ENCODE results near the gene SNAPC2.
"Not testable (repeated sequence)": the region's sequence is repeated elsewhere in the genome, so short reads cannot be mapped to it uniquely, and the experiment has no call there.

The SNAPC2 gene

GRCh38 chr19:7923295-7924191 lies 3.4 kb downstream of the SNAPC2 start:
- DNase-seq: no peak

GRCh38 chr19:7924241-7924640 lies 4.1 kb downstream of the SNAPC2 start:
- no peak for DNase-seq

- DNase-seq: no peak
Observed at GRCh38 chr19:7924651-7925170, 4.6 kb downstream of the SNAPC2 start.

- DNase-seq: no peak
Observed at GRCh38 chr19:7925171-7925851, 5.2 kb downstream of the SNAPC2 start.

GRCh38 chr19:7926021-7926726 lies 6.0 kb downstream of the SNAPC2 start, which contains the start of gene CTXN1:
Gene CTXN1, minus strand, starts transcription at chr19:7926135. Its CDS starts 597 bp downstream, at chr19:7925538.
- DNase-seq: peak in 1 of 2 donors; percentile 36

- no peak for DNase-seq
Observed at GRCh38 chr19:7926727-7927604, 6.8 kb downstream of the SNAPC2 start.

- DNase-seq: no peak
Observed at GRCh38 chr19:7927605-7928333, 7.6 kb downstream of the SNAPC2 start.

- no peak for DNase-seq
Observed at GRCh38 chr19:7928334-7928706, 8.2 kb downstream of the SNAPC2 start.

GRCh38 chr19:7928741-7929701 lies 8.9 kb downstream of the SNAPC2 start:
- no peak for DNase-seq

- not testable (repeated sequence) for DNase-seq
Observed at GRCh38 chr19:7930030-7930429, 9.9 kb downstream of the SNAPC2 start.

GRCh38 chr19:7930765-7931164 lies 10.6 kb downstream of the SNAPC2 start:
- DNase-seq: no peak

GRCh38 chr19:7931221-7932061 lies 11.3 kb downstream of the SNAPC2 start:
- peak in 1 of 2 donors; percentile 35 for DNase-seq

- DNase-seq: no peak
Observed at GRCh38 chr19:7932276-7932929, 12.3 kb downstream of the SNAPC2 start.

- DNase-seq: no peak
Observed at GRCh38 chr19:7932930-7933300, 12.8 kb downstream of the SNAPC2 start.

GRCh38 chr19:7933411-7933810 lies 13.3 kb downstream of the SNAPC2 start:
- DNase-seq: no peak

GRCh38 chr19:7933828-7934725 lies 13.9 kb downstream of the SNAPC2 start:
- DNase-seq: no peak

- no peak for DNase-seq
Observed at GRCh38 chr19:7934766-7935165, 14.6 kb downstream of the SNAPC2 start.

- DNase-seq: no peak
Observed at GRCh38 chr19:7940841-7941240, 20.7 kb downstream of the SNAPC2 start.

Data from hippocampal formation (tissue), 2 donors.